Cardiac fibroblast (primary cell): ENCODE results near the gene SMIM13.
A peak's percentile ranks its signal among the peaks of the same experiment; 100 is the strongest.

ENCODE experiments used
- DNase-seq, 2 donors: peaks; one replicate each; pipeline versions ENCODE4 v3.0.0 to v3.0.0-alpha.2; 2010; ENCODE audit warnings: low read depth in 2 of 2
- H3K4me3 ChIP-seq, 2 donors: replicated peaks in 1 of 2; 1 replicate in 1 of 2; 2 replicates in 1 of 2; pipeline ENCODE4 v1.5.1; 2011; ENCODE audit warnings: low read depth in 2 of 2, low read length in 2 of 2, mild to moderate bottlenecking in 2 of 2, moderate library complexity in 1 of 2
- CTCF ChIP-seq: IDR thresholded peaks from one replicate; pipeline ENCODE4 v1.5.1; 2011; ENCODE audit warnings: low read depth, mild to moderate bottlenecking, low read length, inconsistent platforms

SMIM13 gene

GRCh38 chr6:11129908-11130565 lies 36.4 kb downstream of the SMIM13 start:
- no peak for TF ChIP-seq CTCF
- DNase-seq, result no peak
- no peak overlapping the region for H3K4me3 ChIP-seq

GRCh38 chr6:11130605-11131004 lies 37.0 kb downstream of the SMIM13 start:
- no peak for TF ChIP-seq CTCF
- no peak for DNase-seq
- no peak overlapping the region for H3K4me3 ChIP-seq

- no peak overlapping the region for H3K4me3 ChIP-seq
- DNase-seq, result no peak
- TF ChIP-seq CTCF, result no peak
These were observed 38.7 kb downstream of the SMIM13 start for GRCh38 chr6:11132194-11132888.

- peak in 1 of 2 donors; percentile 62 for DNase-seq
- TF ChIP-seq CTCF, result no peak
- no peak overlapping the region for H3K4me3 ChIP-seq
These were observed 39.6 kb downstream of the SMIM13 start for GRCh38 chr6:11133281-11133680.

- TF ChIP-seq CTCF, result no peak
- no peak for DNase-seq
- no peak overlapping the region for H3K4me3 ChIP-seq
These were observed 43.2 kb downstream of the SMIM13 start for GRCh38 chr6:11136809-11137208.

- DNase-seq, result peak; percentile 20 to 64
- TF ChIP-seq CTCF, result no peak
- no peak overlapping the region for H3K4me3 ChIP-seq
These were observed 45.7 kb downstream of the SMIM13 start for GRCh38 chr6:11139051-11139960.
